K562 treated with DMSO at 1 percent for 12 hours (cell line): ENCODE data around the gene KRTAP9-2. TPM values are rescaled to one million over a fixed set of nuclear protein-coding genes. Genes with fewer than 3 reads are reported as not detected.

ENCODE experiments used
- total RNA-seq: library from RNA; unstranded; fragments of 300-600 nt; gene quantifications from 2 replicates; pipeline ENCODE4 v1.2.3, GENCODE V29; 2022; ENCODE audit not compliant: insufficient read depth

The KRTAP9-2 gene, protein sequence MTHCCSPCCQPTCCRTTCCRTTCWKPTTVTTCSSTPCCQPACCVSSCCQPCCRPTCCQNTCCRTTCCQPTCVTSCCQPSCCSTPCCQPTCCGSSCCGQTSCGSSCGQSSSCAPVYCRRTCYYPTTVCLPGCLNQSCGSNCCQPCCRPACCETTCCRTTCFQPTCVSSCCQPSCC
- not detected in 2 replicates for total RNA-seq

DNA sequence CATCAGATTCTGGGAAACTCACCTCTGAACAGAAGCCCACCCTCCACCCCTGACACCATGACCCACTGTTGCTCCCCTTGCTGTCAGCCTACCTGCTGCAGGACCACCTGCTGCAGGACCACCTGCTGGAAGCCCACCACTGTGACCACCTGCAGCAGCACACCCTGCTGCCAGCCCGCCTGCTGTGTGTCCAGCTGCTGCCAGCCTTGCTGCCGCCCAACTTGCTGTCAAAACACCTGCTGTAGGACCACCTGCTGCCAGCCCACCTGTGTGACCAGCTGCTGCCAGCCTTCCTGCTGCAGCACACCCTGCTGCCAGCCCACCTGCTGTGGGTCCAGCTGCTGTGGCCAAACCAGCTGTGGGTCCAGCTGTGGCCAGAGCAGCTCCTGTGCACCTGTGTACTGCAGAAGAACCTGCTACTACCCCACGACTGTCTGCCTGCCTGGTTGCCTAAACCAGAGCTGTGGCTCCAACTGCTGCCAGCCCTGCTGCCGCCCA lies at the start of gene KRTAP9-2:
TSS of gene KRTAP9-2 (plus strand) at position 51 of the 498 bp plus-strand sequence. CDS start at position 58, 7 bp downstream.

DNA sequence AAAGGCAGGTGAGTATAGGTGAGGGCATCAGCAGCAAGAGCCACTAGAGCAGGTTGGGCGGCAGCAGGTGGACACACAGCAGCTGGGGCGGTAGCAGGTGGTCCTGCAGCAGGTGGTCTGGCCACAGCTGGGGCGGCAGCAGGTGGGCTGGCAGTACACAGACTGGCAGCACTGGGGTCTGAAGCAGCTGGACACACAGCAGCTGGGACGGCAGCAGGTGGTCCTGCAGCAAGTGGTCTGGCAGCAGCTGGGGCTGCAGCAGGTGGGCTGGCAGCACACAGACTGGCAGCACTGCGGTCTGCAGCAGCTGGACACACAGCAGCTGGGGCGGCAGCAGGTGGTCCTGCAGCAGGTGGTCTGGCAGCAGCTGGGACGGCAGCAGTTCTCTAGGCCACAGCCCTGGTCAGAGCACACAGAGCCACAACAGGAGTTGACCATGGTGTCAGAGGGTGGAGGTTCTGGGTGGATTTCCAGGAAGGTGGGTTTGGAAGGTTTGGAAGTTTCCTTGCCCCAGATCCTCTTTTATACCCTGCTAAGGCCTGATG lies 48.6 kb upstream of the KRTAP9-2 start, which contains the start of gene KRTAP4-2:
TSS of gene KRTAP4-2 (minus strand) at position 495 of the 545 bp plus-strand sequence. CDS start at position 438, 57 bp downstream.

DNA sequence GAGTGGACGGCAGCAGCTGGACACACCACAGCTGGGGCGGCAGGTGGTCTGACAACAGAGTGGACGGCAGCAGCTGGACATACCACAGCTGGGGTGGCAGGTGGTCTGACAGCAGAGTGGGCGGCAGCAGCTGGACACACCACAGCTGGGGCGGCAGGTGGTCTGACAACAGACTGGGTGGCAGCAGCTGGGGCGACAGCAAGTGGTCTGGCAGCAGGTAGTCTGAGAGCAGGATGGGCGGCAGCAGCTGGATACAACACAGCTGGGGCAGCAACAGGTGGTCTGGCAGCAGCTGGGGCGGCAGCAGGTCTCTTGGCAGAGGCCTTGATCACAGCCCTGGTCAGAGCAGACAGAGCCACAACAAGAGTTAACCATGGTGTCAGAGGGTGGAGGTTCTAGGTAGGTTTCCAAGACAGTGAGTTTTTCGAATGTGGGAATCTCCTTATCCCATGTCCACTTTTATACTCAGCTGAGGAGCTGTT lies 41.9 kb upstream of the KRTAP9-2 start, which contains the start of gene KRTAP4-1:
TSS of gene KRTAP4-1 (minus strand) at position 432 of the 482 bp plus-strand sequence. CDS start at position 375, 57 bp downstream.

DNA sequence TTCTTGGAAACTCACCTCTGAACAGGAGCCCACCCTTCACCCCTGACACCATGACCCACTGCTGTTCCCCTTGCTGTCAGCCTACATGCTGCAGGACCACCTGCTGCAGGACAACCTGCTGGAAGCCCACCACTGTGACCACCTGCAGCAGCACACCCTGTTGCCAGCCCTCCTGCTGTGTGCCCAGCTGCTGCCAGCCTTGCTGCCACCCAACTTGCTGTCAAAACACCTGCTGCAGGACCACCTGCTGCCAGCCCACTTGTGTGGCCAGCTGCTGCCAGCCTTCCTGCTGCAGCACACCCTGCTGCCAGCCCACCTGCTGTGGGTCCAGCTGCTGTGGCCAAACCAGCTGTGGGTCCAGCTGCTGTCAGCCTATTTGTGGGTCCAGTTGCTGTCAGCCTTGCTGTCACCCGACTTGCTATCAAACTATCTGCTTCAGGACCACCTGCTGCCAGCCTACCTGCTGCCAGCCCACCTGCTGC lies 36.6 kb upstream of the KRTAP9-2 start, which contains the start of gene KRTAP9-1:
TSS of gene KRTAP9-1 (plus strand) at position 51 of the 482 bp plus-strand sequence. CDS start at position 51, 0 bp downstream.

DNA sequence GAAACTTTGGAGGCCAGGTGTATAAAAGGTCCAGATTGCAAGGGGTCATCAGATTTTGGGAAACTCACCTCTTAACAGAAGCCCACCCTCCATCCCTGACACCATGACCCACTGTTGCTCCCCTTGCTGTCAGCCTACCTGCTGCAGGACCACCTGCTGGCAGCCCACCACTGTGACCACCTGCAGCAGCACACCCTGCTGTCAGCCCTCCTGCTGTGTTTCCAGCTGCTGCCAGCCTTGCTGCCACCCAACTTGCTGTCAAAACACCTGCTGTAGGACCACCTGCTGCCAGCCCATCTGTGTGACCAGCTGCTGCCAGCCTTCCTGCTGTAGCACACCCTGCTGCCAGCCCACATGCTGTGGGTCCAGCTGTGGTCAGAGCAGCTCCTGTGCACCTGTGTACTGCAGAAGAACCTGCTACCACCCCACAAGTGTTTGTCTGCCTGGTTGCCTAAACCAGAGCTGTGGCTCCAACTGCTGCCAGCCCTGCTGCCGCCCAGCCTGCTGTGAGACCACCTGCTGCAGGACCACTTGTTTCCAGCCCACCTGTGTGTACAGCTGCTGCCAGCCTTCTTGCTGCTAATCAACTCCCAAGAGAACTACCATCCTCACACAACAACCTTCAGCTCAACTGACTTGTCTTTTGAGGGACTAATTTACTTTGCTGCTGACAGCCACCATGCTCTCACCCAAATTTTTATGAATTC lies 6.1 kb downstream of the KRTAP9-2 start, which contains the start of gene KRTAP9-3:
TSS of gene KRTAP9-3 (plus strand) at position 51 of the 707 bp plus-strand sequence. CDS start at position 104, 53 bp downstream.

DNA sequence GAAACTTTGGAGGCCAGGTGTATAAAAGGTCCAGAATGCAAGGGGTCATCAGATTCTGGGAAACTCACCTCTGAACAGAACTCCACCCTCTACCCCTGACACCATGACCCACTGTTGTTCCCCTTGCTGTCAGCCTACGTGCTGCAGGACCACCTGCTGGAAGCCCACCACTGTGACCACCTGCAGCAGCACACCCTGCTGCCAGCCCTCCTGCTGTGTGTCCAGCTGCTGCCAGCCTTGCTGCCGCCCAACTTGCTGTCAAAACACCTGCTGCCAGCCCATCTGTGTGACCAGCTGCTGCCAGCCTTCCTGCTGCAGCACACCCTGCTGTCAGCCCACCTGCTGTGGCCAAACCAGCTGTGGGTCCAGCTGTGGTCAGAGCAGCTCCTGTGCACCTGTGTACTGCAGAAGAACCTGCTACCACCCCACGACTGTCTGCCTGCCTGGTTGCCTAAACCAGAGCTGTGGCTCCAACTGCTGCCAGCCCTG lies 11.5 kb downstream of the KRTAP9-2 start, which contains the start of gene KRTAP9-8:
TSS of gene KRTAP9-8 (plus strand) at position 51 of the 489 bp plus-strand sequence. CDS start at position 104, 53 bp downstream.

DNA sequence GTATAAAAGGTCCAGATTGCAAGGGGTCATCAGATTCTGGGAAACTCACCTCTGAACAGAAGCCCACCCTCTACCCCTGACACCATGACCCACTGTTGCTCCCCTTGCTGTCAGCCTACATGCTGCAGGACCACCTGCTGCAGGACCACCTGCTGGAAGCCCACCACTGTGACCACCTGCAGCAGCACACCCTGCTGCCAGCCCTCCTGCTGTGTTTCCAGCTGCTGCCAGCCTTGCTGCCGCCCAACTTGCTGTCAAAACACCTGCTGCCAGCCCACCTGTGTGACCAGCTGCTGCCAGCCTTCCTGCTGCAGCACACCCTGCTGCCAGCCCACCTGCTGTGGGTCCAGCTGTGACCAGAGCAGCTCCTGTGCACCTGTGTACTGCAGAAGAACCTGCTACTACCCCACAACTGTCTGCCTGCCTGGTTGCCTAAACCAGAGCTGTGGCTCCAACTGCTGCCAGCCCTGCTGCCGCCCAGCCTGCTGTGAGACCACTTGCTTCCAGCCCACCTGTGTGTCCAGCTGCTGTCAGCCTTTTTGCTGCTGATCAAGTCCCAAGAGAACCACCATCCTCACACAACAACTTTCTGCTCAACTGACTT lies 23.3 kb downstream of the KRTAP9-2 start, which contains the start of gene KRTAP9-4:
TSS of gene KRTAP9-4 (plus strand) at position 51 of the 604 bp plus-strand sequence. CDS start at position 85, 34 bp downstream.

DNA sequence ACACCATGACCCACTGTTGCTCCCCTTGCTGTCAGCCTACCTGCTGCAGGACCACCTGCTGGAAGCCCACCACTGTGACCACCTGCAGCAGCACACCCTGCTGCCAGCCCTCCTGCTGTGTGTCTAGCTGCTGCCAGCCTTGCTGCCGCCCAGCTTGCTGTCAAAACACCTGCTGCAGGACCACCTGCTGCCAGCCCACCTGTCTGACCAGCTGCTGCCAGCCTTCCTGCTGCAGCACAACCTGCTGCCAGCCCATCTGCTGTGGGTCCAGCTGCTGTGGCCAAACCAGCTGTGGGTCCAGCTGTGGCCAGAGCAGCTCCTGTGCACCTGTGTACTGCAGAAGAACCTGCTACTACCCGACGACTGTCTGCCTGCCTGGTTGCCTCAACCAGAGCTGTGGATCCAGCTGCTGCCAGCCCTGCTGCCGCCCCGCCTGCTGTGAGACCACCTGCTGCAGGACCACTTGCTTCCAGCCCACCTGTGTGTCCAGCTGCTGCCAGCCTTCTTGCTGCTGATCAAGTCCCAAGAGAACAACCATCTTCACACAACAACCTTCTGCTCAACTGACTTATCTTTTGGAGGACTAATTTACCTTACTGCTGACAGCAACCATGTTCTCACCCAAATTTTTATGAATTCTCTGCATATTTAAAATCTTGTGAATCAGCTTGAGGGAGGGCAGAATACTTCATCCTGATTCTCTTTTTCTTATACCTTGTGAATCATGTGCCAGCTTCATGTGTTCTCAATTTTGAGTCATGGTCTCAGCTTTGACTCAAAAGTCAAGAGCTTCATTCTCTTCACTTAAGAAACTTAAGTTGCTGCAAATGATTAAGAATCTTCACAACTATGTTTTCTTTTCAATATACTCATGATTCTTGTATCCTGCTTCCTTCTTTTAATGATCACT lies 29.2 kb downstream of the KRTAP9-2 start, which contains the start of gene KRTAP9-9:
TSS of gene KRTAP9-9 (plus strand) at position 4 of the 910 bp plus-strand sequence.

DNA sequence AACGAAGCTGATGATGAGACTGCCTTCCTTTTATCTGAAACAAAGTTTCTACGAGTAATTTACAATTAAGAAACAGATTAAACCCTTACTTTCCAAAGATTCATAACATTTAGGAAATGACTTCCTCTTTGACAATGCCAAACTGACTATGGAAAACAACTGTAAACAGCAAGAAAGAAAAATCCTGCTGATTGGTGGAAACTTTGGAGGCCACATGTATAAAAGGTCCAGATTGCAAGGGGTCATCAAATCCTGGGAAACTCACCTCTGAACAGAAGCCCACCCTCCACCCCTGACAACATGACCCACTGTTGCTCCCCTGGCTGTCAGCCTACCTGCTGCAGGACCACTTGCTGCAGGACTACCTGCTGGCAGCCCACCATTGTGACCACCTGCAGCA lies 38.6 kb downstream of the KRTAP9-2 start, which contains the start of gene KRTAP9-6:
TSS of gene KRTAP9-6 (plus strand) at position 301 of the 400 bp plus-strand sequence. CDS start at position 301, 0 bp downstream.

DNA sequence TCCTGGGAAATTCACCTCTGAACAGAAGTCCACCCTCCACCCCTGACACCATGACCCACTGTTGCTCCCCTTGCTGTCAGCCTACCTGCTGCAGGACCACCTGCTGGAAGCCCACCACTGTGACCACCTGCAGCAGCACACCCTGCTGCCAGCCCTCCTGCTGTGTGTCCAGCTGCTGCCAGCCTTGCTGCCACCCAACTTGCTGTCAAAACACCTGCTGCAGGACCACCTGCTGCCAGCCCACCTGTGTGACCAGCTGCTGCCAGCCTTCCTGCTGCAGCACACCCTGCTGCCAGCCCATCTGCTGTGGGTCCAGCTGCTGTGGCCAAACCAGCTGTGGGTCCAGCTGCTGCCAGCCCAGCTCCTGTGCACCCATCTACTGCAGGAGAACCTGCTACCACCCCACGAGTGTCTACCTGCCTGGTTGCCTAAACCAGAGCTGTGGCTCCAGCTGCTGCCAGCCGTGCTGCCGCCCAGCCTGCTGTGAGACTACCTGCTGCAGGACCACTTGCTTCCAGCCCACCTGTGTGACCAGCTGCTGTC lies 49.3 kb downstream of the KRTAP9-2 start, which contains the start of gene KRTAP9-7:
TSS of gene KRTAP9-7 (plus strand) at position 51 of the 543 bp plus-strand sequence. CDS start at position 51, 0 bp downstream.

Other genes starting within 250 kb of the KRTAP9-2 start
- gene KRT40, start 242.3 kb upstream of the KRTAP9-2 start, total RNA-seq = not detected in 2 replicates
- not detected in 2 replicates for gene KRTAP3-3, start 232.5 kb upstream of the KRTAP9-2 start, total RNA-seq
- gene KRTAP3-2, start 226.7 kb upstream of the KRTAP9-2 start, total RNA-seq = not detected in 2 replicates
- gene KRTAP3-1, start 217.5 kb upstream of the KRTAP9-2 start, total RNA-seq = not detected in 2 replicates
- gene KRTAP1-5, start 199.4 kb upstream of the KRTAP9-2 start, total RNA-seq = not detected in 2 replicates
- not detected in 2 replicates for gene KRTAP1-4, start 196.5 kb upstream of the KRTAP9-2 start, total RNA-seq
- gene KRTAP1-3, start 191.8 kb upstream of the KRTAP9-2 start, total RNA-seq = not detected in 2 replicates
- gene KRTAP1-1, start 185.2 kb upstream of the KRTAP9-2 start, total RNA-seq = not detected in 2 replicates
- not detected in 2 replicates for gene KRTAP2-1, start 179.3 kb upstream of the KRTAP9-2 start, total RNA-seq
- gene KRTAP2-2, start 171.4 kb upstream of the KRTAP9-2 start, total RNA-seq = not detected in 2 replicates
- not detected in 2 replicates for gene KRTAP2-3, start 166.5 kb upstream of the KRTAP9-2 start, total RNA-seq
- not detected in 2 replicates for gene KRTAP2-4, start 160.8 kb upstream of the KRTAP9-2 start, total RNA-seq
- gene KRTAP4-7, start 142.5 kb upstream of the KRTAP9-2 start, total RNA-seq = not detected in 2 replicates
- gene KRTAP4-8, start 128.5 kb upstream of the KRTAP9-2 start, total RNA-seq = not detected in 2 replicates
- gene KRTAP4-16, start 124.4 kb upstream of the KRTAP9-2 start, total RNA-seq = not detected in 2 replicates
- not detected in 2 replicates for gene KRTAP4-9, start 121.3 kb upstream of the KRTAP9-2 start, total RNA-seq
- gene KRTAP4-11, start 108.3 kb upstream of the KRTAP9-2 start, total RNA-seq = not detected in 2 replicates
- not detected in 2 replicates for gene KRTAP4-12, start 102.5 kb upstream of the KRTAP9-2 start, total RNA-seq
- gene KRTAP4-6, start 86.1 kb upstream of the KRTAP9-2 start, total RNA-seq = not detected in 2 replicates
- not detected in 2 replicates for gene KRTAP4-5, start 76.8 kb upstream of the KRTAP9-2 start, total RNA-seq
- not detected in 2 replicates for gene KRTAP4-4, start 65.9 kb upstream of the KRTAP9-2 start, total RNA-seq
- not detected in 2 replicates for gene KRTAP4-3, start 58.4 kb upstream of the KRTAP9-2 start, total RNA-seq
- gene KRTAP4-2, start 48.4 kb upstream of the KRTAP9-2 start, total RNA-seq = not detected in 2 replicates
- not detected in 2 replicates for gene KRTAP4-1, start 41.7 kb upstream of the KRTAP9-2 start, total RNA-seq
- not detected in 2 replicates for gene KRTAP9-1, start 36.8 kb upstream of the KRTAP9-2 start, total RNA-seq
- not detected in 2 replicates for gene KRTAP9-3, start 5.8 kb downstream of the KRTAP9-2 start, total RNA-seq
- not detected in 2 replicates for gene KRTAP9-8, start 11.4 kb downstream of the KRTAP9-2 start, total RNA-seq
- not detected in 2 replicates for gene KRTAP9-4, start 23.0 kb downstream of the KRTAP9-2 start, total RNA-seq
- not detected in 2 replicates for gene KRTAP9-9, start 28.7 kb downstream of the KRTAP9-2 start, total RNA-seq
- not detected in 2 replicates for gene KRTAP9-6, start 38.7 kb downstream of the KRTAP9-2 start, total RNA-seq
- gene KRTAP9-7, start 49.0 kb downstream of the KRTAP9-2 start, total RNA-seq = not detected in 2 replicates
- gene KRTAP29-1, start 76.2 kb downstream of the KRTAP9-2 start, total RNA-seq = not detected in 2 replicates
- not detected in 2 replicates for gene KRTAP16-1, start 82.7 kb downstream of the KRTAP9-2 start, total RNA-seq
- not detected in 2 replicates for gene KRTAP17-1, start 89.1 kb downstream of the KRTAP9-2 start, total RNA-seq
- gene KRT33A, start 124.2 kb downstream of the KRTAP9-2 start, total RNA-seq = not detected in 2 replicates
- not detected in 2 replicates for gene KRT33B, start 143.2 kb downstream of the KRTAP9-2 start, total RNA-seq
- not detected in 2 replicates for gene KRT34, start 155.7 kb downstream of the KRTAP9-2 start, total RNA-seq
- not detected in 2 replicates for gene KRT31, start 171.0 kb downstream of the KRTAP9-2 start, total RNA-seq
- gene KRT37, start 197.9 kb downstream of the KRTAP9-2 start, total RNA-seq = not detected in 2 replicates
- gene KRT38, start 214.3 kb downstream of the KRTAP9-2 start, total RNA-seq = not detected in 2 replicates
- not detected in 2 replicates for gene KRT32, start 240.7 kb downstream of the KRTAP9-2 start, total RNA-seq